Skin epidermis (tissue), 12 donors: Measurements from ENCODE around the gene IL1RN.

Experiments used
- H3K27ac ChIP-seq, 21 experiments: fragments of 200-600 bp; sonication (generic) in 11 of 21; one replicate each; pipeline ENCODE4 v1.5.0; 2020; ENCODE audit warnings: mild to moderate bottlenecking in 3 of 21, inconsistent platforms in 2 of 21, moderate library complexity in 2 of 21
- H3K4me3 ChIP-seq, 7 experiments: fragments of 200-600 bp; sonication (generic) in 2 of 7; one replicate each; pipeline ENCODE4 v1.5.0; 2020; ENCODE audit warnings: inconsistent platforms in 2 of 7, mild to moderate bottlenecking in 2 of 7, moderate library complexity in 1 of 7

Gene IL1RN

DNA sequence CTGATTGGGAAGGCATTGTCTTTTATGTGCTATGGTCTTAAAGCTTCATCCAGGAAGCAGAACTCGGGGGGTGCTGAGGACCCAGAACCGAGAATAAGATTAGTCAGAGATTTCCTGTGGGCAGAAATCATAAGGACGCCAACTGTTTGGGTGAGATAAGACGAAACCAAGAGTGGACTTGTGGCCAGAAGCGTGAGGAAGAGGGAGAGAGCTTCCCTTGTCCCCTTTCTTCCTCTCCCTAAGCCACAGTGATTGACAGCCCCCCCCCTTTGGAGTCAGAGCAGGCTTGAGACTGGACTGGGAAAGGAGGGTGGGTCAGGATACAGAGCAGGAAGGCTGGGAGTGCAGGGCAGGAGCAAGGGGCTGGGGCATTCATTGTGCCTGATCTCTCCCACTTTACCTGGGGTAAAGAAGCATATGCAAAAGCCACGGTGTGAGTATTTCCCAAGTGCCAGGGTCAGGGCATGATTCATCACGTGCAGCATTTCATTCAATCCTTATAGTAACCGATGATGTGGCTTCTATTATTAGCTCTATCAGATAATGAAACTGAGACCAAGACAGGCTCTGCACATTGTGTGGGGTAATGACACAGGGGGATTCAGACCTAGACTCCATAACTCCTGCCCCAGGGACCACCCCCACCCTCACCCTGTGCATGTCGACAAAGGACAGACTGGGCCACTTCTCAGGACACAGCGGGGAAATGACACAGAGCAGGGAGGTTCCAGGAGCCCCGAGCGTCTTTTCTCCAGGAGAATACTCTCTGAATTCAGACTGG is 3.0 kb upstream of the IL1RN start:
- H3K4me3 ChIP-seq, result no peak overlapping the region
- peak overlapping the region in 9 of 21 experiments; percentile 11 to 54 (median 20) for H3K27ac ChIP-seq

DNA sequence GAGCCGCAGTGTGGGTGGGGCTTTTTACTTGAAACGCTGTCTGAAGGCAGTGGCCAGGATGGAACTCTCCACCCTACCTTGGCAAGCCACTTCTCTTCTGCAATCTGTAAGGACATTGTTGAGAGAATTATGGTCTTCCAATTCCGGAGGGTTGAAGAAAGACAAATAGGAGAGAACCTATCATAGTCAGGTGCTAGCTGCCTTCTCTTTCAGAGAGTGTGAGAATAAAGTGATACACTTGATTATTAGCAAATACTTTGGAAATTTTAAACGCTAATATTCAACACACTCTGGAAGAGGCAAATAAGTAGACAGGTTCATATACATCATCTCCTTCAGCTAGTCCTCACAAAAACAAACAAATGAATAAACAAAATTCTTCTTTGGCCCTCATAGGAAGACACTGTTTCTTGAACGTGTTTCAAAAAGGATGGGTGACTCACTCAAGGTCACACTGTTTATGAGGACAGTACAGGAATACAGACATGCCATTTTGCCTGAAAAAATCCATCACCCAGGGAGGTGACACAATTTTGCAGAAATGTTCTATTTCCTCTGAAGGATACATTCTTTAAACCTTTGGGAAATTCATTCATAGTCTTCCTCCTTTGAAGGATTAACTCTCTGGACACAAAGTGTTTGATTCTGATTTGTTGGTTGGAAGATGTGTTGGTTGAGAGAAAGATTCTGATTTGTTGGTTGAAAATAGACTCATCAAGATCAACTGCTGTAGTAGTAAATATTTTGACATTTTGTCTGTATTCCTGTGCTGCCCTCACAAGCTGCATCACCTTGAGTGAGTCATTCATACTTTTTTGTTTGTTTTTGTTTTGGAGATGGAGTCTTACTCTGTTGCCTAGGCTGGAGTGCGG is 2.2 kb upstream of the IL1RN start:
- peak overlapping the region in 5 of 21 experiments; percentile 15 to 47 (median 23) for H3K27ac ChIP-seq

DNA sequence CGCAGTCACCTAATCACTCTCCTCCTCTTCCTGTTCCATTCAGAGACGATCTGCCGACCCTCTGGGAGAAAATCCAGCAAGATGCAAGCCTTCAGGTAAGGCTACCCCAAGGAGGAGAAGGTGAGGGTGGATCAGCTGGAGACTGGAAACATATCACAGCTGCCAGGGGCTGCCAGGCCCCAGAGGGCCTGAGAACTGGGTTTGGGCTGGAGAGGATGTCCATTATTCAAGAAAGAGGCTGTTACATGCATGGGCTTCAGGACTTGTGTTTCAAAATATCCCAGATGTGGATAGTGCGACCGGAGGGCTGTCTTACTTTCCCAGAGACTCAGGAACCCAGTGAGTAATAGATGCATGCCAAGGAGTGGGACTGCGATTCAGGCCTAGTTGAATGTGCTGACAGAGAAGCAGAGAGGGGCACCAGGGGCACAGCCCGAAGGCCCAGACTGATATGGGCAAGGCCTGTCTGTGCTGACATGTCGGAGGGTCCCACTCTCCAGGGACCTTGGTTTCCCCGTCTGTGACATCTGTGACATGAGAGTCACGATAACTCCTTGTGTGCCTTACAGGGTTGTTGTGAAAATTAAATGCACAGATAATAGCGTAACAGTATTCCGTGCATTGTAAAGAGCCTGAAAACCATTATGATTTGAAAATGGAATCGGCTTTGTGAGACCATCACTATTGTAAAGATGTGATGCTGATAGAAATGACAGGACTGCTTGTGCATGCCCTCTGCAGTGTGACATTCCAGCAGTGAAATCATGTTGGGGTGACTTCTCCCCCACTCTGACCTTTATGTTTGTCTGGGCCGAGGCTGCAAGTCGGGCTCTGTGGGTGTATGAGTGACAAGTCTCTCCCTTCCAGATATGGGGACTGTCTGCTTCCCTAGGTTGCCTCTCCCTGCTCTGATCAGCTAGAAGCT is 510 bp downstream of the IL1RN start:
- Histone ChIP-seq H3K4me3 (peak overlapping the region in 3 of 7 experiments; percentile 9 to 13 (median 11)), H3K27ac (peak overlapping the region in 6 of 21 experiments; percentile 1 to 50 (median 16))

More for the DNA sequence above, 2.2 kb upstream of the IL1RN start:
- no peak overlapping the region for H3K4me3 ChIP-seq

DNA sequence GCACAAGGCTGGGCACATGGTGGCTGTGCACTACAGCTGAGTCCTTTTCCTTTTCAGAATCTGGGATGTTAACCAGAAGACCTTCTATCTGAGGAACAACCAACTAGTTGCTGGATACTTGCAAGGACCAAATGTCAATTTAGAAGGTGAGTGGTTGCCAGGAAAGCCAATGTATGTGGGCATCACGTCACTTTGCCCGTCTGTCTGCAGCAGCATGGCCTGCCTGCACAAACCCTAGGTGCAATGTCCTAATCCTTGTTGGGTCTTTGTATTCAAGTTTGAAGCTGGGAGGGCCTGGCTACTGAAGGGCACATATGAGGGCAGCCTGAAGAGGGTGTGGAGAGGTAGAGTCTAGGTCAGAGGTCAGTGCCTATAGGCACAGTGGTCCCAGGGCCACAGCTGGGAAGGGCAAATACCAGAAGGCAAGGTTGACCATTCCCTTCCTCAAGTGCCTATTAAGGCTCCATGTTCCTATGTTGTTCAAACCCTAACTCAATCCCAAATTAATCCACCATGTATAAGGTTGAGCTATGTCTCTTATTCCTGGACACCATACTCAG is 2.2 kb downstream of the IL1RN start:
- no peak overlapping the region for H3K4me3 ChIP-seq
- no peak overlapping the region for H3K27ac ChIP-seq

DNA sequence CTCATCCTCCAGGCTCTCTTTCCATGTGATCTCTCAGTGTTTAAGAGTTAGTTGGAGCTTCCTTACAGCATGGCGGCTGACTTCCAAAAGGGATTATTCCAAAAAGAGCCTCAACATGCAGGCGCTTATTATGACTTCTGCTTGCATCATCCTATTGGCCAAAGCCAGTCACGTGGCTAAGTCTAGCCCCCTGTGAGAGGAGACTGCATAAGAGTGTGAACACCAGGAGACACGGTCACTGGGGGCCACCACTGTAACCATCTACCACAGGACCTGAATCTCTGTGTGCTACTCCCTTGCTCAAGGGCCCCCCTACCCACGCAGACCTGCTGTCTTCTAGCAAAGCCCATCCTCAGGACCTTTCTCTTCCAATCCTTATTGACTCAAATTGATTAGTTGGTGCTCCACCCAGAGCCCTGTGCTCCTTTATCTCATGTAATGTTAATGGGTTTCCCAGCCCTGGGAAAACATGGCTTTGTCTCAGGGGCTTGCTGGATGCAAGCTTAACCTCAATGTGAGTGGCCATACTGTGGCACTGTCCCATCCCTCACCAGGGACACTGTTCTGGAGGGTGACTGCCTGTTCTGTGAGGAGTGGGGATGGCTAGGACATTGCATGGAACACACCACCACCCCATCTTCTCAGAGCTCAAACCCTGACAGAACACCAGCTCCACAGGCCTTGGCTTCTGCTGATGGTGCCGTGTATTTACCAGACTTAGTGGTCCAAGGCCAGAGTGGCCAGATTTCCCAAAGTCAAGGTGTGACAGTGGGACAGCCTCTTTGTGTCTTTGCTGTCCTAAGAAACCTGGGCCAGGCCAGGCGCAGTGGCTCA is 4.2 kb downstream of the IL1RN start:
- H3K27ac ChIP-seq, result no peak overlapping the region
- no peak overlapping the region for H3K4me3 ChIP-seq

DNA sequence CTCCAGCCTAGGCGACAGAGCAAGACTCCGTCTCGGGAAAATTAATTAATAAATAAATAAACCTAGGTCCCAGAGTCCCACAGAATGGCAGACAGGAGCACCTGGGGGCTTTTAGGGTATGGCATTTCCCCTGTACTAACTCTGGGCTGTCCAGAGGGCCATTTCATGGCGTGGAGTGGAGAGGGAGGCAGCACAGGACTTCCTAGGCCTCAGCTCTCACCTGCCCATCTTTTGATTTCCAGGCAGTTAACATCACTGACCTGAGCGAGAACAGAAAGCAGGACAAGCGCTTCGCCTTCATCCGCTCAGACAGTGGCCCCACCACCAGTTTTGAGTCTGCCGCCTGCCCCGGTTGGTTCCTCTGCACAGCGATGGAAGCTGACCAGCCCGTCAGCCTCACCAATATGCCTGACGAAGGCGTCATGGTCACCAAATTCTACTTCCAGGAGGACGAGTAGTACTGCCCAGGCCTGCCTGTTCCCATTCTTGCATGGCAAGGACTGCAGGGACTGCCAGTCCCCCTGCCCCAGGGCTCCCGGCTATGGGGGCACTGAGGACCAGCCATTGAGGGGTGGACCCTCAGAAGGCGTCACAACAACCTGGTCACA is 5.1 kb downstream of the IL1RN start:
- no peak overlapping the region for H3K4me3 ChIP-seq
- H3K27ac ChIP-seq, result no peak overlapping the region

DNA sequence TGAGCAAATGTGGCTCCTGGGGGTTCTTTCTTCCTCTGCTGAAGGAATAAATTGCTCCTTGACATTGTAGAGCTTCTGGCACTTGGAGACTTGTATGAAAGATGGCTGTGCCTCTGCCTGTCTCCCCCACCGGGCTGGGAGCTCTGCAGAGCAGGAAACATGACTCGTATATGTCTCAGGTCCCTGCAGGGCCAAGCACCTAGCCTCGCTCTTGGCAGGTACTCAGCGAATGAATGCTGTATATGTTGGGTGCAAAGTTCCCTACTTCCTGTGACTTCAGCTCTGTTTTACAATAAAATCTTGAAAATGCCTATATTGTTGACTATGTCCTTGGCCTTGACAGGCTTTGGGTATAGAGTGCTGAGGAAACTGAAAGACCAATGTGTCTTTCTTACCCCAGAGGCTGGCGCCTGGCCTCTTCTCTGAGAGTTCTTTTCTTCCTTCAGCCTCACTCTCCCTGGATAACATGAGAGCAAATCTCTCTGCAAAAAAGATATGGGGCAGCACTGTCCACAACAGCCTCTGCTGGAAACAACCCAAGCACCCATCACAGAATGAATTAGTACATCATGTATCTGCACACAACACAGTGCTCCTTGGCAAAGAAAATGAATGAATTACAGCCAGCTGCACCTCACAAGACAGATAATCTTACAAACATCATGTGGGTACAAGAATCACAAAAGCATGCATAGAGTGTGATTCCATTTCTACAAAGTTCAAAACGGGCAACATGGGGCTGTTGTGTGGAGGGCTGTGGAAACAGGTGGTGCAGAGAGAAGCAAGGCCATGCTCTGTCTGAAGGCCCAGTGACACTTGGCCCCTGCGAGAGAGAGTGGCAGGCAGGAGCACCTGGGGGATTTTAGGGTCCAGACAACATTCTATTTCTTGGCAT is 6.6 kb downstream of the IL1RN start:
- H3K27ac ChIP-seq, result peak overlapping the region in 1 of 21 experiments; percentile 1
- no peak overlapping the region for H3K4me3 ChIP-seq

DNA sequence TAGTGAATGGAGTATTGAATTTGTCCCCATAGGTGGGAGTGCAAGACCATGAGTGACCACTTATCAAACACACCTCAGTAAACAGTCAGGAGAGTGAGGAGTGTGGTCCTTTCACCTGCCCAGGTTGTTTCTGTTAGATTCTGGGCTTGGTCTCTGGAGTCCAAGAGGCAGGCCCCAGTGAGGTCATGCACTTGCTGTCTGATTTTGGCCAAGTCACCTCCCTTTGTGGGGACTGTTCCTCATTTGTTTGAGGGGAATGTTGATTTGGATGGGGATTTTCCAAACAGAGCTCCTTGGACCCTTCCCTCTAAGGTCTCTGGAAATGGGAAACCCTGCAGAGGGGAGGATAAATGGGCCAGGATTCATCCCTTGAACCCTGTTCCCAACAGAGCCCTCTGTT is 7.3 kb downstream of the IL1RN start:
- Histone ChIP-seq H3K4me3 (no peak overlapping the region), H3K27ac (no peak overlapping the region)

DNA sequence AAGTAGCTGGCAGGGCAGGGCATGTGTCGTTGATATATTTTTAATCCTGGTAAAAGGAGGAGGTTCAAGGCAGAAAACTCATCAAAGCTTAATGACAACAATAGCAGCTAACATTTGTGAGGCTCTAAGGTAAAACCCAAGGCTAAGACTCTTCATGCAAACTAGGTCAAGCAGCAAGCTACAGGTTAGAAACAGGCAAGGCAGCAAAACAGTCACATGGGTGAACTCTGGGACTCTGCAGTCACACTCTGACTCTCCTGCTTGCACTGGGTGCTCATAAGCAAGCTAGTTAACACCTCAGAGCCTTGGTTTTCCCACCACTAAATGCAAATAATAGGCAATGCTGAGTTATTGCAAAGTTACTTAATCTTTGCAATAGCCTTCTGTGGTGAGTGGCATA is 7.9 kb downstream of the IL1RN start:
- Histone ChIP-seq H3K4me3 (no peak overlapping the region), H3K27ac (no peak overlapping the region)

DNA sequence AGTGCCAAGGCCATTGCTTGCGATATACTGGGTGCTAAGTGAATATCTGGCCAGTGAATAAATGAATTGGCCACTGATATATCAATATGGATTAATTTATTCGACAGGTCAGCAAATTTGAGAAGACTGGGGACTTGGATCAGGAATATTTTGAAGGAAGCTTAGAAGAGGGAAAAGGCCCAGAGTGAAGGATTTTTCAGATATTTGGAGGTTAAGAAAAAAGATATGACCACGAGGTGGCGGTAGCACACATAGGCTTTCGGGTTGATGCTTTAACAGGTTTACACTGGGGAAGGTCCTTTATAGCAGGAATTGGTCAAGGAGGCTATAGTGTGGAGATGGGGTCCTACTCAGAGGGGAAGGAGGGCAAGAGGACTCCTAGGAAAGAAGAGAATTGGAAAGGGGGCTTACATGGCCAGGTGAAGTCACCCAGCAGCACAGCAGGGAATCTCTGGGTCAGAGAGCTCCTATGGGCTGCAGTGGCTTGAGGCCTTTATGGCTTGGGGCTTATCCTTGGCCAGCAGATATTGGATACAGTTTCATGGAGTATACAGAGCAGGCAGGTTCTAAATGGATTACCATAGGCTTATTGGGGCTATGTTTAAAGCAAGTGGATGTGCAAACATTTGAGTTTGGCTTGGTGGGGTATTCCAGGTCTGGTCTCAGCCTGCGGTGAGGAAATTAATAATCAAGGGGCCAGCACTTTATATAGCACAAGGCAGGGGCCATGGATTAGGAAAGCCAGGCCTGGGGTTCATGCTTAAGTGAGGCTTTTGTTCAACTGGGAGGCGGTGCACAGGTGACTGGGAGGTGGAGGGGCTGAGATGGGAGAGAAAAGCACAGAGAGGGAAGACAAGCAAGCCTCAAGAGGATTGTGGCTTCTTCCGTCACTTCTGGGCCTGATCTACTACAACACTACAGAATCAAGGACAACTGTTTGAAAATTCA is 9.7 kb downstream of the IL1RN start:
- Histone ChIP-seq H3K27ac (no peak overlapping the region), H3K4me3 (no peak overlapping the region)

DNA sequence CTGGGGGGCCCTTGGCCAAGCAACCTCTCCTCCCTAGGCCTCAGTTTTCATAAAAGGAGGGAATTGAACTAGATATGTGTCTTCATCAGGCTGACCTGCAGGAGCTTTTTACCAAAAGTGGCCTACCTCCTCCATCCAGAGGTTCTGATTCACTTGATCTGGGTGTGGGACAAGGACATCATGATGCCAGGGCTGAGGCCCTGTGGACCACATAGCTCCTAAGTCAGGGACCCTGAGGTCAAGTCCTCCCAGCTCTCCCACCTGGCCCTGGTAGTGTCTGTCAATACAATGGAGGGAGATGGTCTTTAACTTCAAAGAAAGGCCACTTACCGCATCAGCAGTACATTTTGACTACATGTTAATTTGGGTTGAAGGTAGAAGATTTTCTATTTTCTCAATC is 10.4 kb downstream of the IL1RN start:
- Histone ChIP-seq H3K27ac (peak overlapping the region in 2 of 21 experiments; percentile 0 to 21), H3K4me3 (no peak overlapping the region)

DNA sequence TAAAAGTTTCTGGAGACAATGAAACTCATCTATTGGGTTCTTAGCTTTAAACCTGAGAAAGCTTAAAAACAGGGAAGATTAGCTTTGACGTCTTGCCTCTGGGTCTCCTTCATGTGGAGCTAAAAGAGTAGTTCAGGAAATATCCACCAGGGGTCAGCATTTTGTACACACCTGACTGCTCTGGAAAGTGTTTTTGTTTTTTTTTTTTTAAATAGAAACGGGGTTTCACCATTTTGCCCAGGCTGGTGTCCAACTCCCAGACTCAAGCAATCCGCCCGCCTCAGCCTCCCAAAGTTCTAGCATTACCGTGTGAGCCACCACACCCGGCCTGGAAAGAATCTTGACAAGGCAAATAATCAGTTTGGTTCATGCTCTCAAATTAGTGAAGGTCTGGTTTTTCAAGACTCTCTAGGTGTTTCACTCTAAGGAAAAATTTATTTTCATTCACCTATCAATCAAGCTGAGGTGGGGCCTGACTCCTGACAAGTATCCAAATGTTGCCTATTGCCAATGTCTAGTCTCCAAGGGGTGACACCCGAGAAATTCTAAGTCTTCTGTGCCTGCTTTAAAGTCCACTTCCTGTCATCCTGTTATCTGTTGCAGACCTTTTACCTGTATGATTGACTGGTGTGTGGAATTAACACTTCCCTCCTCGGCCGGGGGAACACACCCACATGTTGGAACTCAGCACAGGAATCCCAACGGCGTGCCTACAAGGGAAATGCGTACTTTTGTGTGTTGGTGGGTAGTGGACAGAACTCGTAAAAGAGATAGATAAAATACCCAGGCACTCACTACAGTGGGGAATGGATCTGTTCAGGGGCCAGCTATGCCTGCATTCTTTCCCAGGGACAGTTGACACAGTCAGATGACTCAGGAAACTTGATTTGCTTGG is 11.3 kb downstream of the IL1RN start:
- H3K4me3 ChIP-seq, result no peak overlapping the region
- H3K27ac ChIP-seq, result peak overlapping the region in 7 of 21 experiments; percentile 0 to 71 (median 22)

DNA sequence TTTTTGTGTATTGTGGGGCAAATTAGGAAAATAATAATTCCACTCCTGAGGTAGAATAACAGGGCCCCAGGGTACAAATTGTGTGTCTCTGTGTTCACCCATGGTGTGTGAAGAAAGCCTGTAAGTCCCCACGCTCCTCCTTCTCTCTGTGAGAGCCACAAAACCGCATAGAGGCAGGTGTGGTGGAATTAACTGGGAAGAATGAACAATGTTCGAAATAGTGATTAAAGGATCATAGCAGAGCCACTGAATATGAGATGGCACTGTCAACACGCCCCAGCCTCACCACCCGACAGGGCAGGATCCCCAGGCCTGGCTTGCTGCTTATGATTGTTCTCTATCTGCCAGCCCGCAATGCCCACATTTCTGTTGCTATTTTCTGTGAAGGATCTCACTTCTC is 14.1 kb downstream of the IL1RN start:
- Histone ChIP-seq H3K27ac (no peak overlapping the region), H3K4me3 (no peak overlapping the region)

DNA sequence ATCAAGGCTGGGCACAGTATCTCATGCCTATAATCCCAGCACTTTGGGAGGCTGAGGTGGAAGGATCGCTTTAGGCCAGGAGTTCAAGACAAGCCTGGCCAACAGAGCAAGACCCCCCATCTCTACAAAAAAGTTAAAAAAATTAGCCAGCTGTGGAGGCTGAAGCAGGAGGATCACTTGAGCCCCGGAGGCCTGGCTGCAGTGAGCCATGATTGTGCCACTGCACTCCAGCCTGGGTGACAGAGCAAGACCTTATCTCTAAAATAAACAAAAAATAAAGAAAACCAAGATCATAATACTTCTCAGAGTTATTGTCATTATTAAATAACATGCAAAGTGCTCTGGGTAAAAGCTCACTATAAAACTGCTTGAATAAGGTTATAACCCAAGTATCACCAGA is 14.9 kb downstream of the IL1RN start:
- Histone ChIP-seq H3K27ac (no peak overlapping the region), H3K4me3 (no peak overlapping the region)

DNA sequence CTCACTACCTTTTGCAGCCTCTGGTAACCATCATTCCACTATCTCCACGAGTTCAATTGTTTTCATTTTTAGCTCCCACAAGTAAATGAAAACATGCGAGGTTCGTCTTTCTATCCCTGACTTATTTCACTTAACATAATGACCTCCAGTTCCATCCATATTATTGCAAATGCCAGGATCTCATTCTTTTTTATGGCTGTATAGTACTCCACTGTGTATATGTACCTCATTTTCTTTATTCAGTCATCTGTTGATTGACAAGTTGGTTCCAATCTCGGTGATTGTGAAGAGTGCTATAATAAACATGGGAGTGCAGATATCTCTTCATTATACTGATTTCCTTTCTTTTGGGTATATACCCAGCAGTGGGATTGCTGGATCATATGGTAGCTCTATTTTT is 16.9 kb downstream of the IL1RN start:
- H3K4me3 ChIP-seq, result no peak overlapping the region
- H3K27ac ChIP-seq, result no peak overlapping the region
